ENCODE data around the gene CNTN1. TPM values are rescaled to one million over a fixed set of nuclear protein-coding genes. Genes with fewer than 3 reads are reported as not detected.

CNTN1 gene
- total RNA-seq, 1 donor from 2014 or later = 27.1 TPM

GRCh38 chr12:41101806-41102205 lies 409.6 kb downstream of the CNTN1 start:
- no peaks in the 10 kb centered on the region for H3K27me3 ChIP-seq (ENCODE audit: control insufficient read depth in 3 of 3, insufficient read depth in 3 of 3, low read length in 3 of 3)
- H3K9me3 ChIP-seq (ENCODE audit: control insufficient read depth in 3 of 3, low read length in 3 of 3) = no peaks in the 10 kb centered on the region
- no peaks in the 10 kb centered on the region for H3K36me3 ChIP-seq (ENCODE audit: control insufficient read depth in 3 of 3, insufficient read depth in 3 of 3, low read length in 3 of 3)

GRCh38 chr12:41103614-41104013 lies 411.4 kb downstream of the CNTN1 start:
- H3K9ac ChIP-seq (ENCODE audit: low read depth in 1 of 3, low read length in 3 of 3) = no peak overlapping the region
- no peak overlapping the region for H3K4me3 ChIP-seq (ENCODE audit: low read length in 3 of 3)
- H3K4me1 ChIP-seq (ENCODE audit: control insufficient read depth in 3 of 3, insufficient read depth in 3 of 3, low read length in 3 of 3) = no peaks in the 10 kb centered on the region
- H3K27me3 ChIP-seq (ENCODE audit: control insufficient read depth in 3 of 3, insufficient read depth in 3 of 3, low read length in 3 of 3) = no peaks in the 10 kb centered on the region
- H3K27ac ChIP-seq (ENCODE audit: low read depth, low read length) = no peak overlapping the region
- H3K9me3 ChIP-seq (ENCODE audit: control insufficient read depth in 3 of 3, low read length in 3 of 3) = no peaks in the 10 kb centered on the region
- no peaks in the 10 kb centered on the region for H3K36me3 ChIP-seq (ENCODE audit: control insufficient read depth in 3 of 3, insufficient read depth in 3 of 3, low read length in 3 of 3)

More at GRCh38 chr12:41101806-41102205, 409.6 kb downstream of the CNTN1 start:
- Histone ChIP-seq H3K27ac (ENCODE audit: low read depth, low read length) (no peak overlapping the region), H3K9ac (ENCODE audit: low read depth in 1 of 3, low read length in 3 of 3) (no peak overlapping the region), H3K4me1 (ENCODE audit: control insufficient read depth in 3 of 3, insufficient read depth in 3 of 3, low read length in 3 of 3) (no peaks in the 10 kb centered on the region), H3K4me3 (ENCODE audit: low read length in 3 of 3) (no peak overlapping the region)

- Histone ChIP-seq H3K27ac (ENCODE audit: low read depth, low read length) (no peak overlapping the region), H3K9ac (ENCODE audit: low read depth in 1 of 3, low read length in 3 of 3) (no peak overlapping the region), H3K4me3 (ENCODE audit: low read length in 3 of 3) (no peak overlapping the region), H3K4me1 (ENCODE audit: control insufficient read depth in 3 of 3, insufficient read depth in 3 of 3, low read length in 3 of 3) (no peaks in the 10 kb centered on the region), H3K9me3 (ENCODE audit: control insufficient read depth in 3 of 3, low read length in 3 of 3) (no peaks in the 10 kb centered on the region), H3K36me3 (ENCODE audit: control insufficient read depth in 3 of 3, insufficient read depth in 3 of 3, low read length in 3 of 3) (no peaks in the 10 kb centered on the region), H3K27me3 (ENCODE audit: control insufficient read depth in 3 of 3, insufficient read depth in 3 of 3, low read length in 3 of 3) (no peaks in the 10 kb centered on the region)
These were observed 414.1 kb downstream of the CNTN1 start for GRCh38 chr12:41106315-41106714.

GRCh38 chr12:41108032-41108431 lies 415.8 kb downstream of the CNTN1 start:
- H3K9me3 ChIP-seq (ENCODE audit: control insufficient read depth in 3 of 3, low read length in 3 of 3) = no peaks in the 10 kb centered on the region
- H3K27ac ChIP-seq (ENCODE audit: low read depth, low read length) = no peak overlapping the region
- H3K4me3 ChIP-seq (ENCODE audit: low read length in 3 of 3) = no peak overlapping the region
- H3K4me1 ChIP-seq (ENCODE audit: control insufficient read depth in 3 of 3, insufficient read depth in 3 of 3, low read length in 3 of 3) = no peaks in the 10 kb centered on the region
- H3K9ac ChIP-seq (ENCODE audit: low read depth in 1 of 3, low read length in 3 of 3) = no peak overlapping the region
- H3K36me3 ChIP-seq (ENCODE audit: control insufficient read depth in 3 of 3, insufficient read depth in 3 of 3, low read length in 3 of 3) = no peaks in the 10 kb centered on the region
- no peaks in the 10 kb centered on the region for H3K27me3 ChIP-seq (ENCODE audit: control insufficient read depth in 3 of 3, insufficient read depth in 3 of 3, low read length in 3 of 3)

GRCh38 chr12:41112903-41113302 lies 420.7 kb downstream of the CNTN1 start:
- Histone ChIP-seq H3K4me3 (ENCODE audit: low read length in 3 of 3) (no peak overlapping the region), H3K9ac (ENCODE audit: low read depth in 1 of 3, low read length in 3 of 3) (no peak overlapping the region), H3K27me3 (ENCODE audit: control insufficient read depth in 3 of 3, insufficient read depth in 3 of 3, low read length in 3 of 3) (no peaks in the 10 kb centered on the region), H3K36me3 (ENCODE audit: control insufficient read depth in 3 of 3, insufficient read depth in 3 of 3, low read length in 3 of 3) (no peaks in the 10 kb centered on the region), H3K27ac (ENCODE audit: low read depth, low read length) (no peak overlapping the region), H3K9me3 (ENCODE audit: control insufficient read depth in 3 of 3, low read length in 3 of 3) (no peaks in the 10 kb centered on the region), H3K4me1 (ENCODE audit: control insufficient read depth in 3 of 3, insufficient read depth in 3 of 3, low read length in 3 of 3) (no peaks in the 10 kb centered on the region)

- H3K4me3 ChIP-seq (ENCODE audit: low read length in 3 of 3) = no peak overlapping the region
- H3K27ac ChIP-seq (ENCODE audit: low read depth, low read length) = no peak overlapping the region
- no peaks in the 10 kb centered on the region for H3K27me3 ChIP-seq (ENCODE audit: control insufficient read depth in 3 of 3, insufficient read depth in 3 of 3, low read length in 3 of 3)
- no peaks in the 10 kb centered on the region for H3K36me3 ChIP-seq (ENCODE audit: control insufficient read depth in 3 of 3, insufficient read depth in 3 of 3, low read length in 3 of 3)
- H3K4me1 ChIP-seq (ENCODE audit: control insufficient read depth in 3 of 3, insufficient read depth in 3 of 3, low read length in 3 of 3) = no peaks in the 10 kb centered on the region
- no peak overlapping the region for H3K9ac ChIP-seq (ENCODE audit: low read depth in 1 of 3, low read length in 3 of 3)
- no peaks in the 10 kb centered on the region for H3K9me3 ChIP-seq (ENCODE audit: control insufficient read depth in 3 of 3, low read length in 3 of 3)
These were observed 428.0 kb downstream of the CNTN1 start for GRCh38 chr12:41120211-41120610.

- no peak overlapping the region for H3K9ac ChIP-seq (ENCODE audit: low read depth in 1 of 3, low read length in 3 of 3)
- H3K36me3 ChIP-seq (ENCODE audit: control insufficient read depth in 3 of 3, insufficient read depth in 3 of 3, low read length in 3 of 3) = no peaks in the 10 kb centered on the region
- no peak overlapping the region for H3K27ac ChIP-seq (ENCODE audit: low read depth, low read length)
These were observed 429.1 kb downstream of the CNTN1 start for GRCh38 chr12:41121374-41121773.

More at GRCh38 chr12:41121374-41121773, 429.1 kb downstream of the CNTN1 start:
- H3K9me3 ChIP-seq (ENCODE audit: control insufficient read depth in 3 of 3, low read length in 3 of 3) = no peaks in the 10 kb centered on the region
- no peaks in the 10 kb centered on the region for H3K4me1 ChIP-seq (ENCODE audit: control insufficient read depth in 3 of 3, insufficient read depth in 3 of 3, low read length in 3 of 3)
- H3K4me3 ChIP-seq (ENCODE audit: low read length in 3 of 3) = no peak overlapping the region
- H3K27me3 ChIP-seq (ENCODE audit: control insufficient read depth in 3 of 3, insufficient read depth in 3 of 3, low read length in 3 of 3) = no peaks in the 10 kb centered on the region
